ENCODE measurements around the gene ZNF2. TPM values are rescaled to one million over a fixed set of nuclear protein-coding genes. Genes with fewer than 3 reads are reported as not detected.
A peak's percentile ranks its signal among the peaks of the same experiment; 100 is the strongest.

Gene ZNF2
- total and polyA plus RNA-seq, 2 experiments from 2014 or later: 2.2 to 4.5 TPM

DNA sequence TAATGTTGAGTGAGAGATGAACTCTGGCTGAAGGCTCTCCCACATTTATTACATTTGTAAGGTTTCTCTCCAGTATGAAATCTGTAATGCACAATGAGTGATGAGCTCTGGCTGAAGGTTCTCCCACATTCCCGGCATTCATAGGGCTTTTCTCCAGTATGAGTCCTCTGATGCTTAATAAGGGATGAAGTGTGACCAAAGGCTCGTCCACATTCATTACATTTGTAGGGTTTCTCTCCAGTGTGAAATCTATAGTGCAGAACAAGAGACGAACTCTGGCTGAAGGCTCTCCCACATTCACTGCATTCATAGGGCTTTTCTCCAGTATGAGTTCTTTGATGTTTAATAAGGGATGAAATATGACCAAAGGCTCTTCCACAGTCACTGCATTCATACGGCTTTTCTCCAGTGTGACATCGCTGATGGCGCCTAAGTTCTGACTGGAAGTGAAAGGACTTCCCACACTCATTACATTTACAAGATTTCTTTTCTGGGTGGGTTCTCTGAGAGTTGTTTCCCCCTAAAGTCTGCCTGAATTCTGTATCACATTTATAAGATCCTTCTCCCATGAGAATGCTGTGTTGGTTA, 16.1 kb upstream of the ZNF2 start:
- WGBS (ENCODE audit: low lambda C conversion rate, missing lambda C conversion rate): over 99% methylated on average over 6 of the region's 6 CpGs
- TF ChIP-seq EZH2 (IDR thresholded peaks at IDR 0.05; ENCODE audit: borderline replicate concordance) (no peak), EZH2phosphoT487 (IDR thresholded peaks at IDR 0.05; ENCODE audit: low read depth, severe bottlenecking, unreplicated experiment) (no peak)
- TF ChIP-seq, protein P1, sequence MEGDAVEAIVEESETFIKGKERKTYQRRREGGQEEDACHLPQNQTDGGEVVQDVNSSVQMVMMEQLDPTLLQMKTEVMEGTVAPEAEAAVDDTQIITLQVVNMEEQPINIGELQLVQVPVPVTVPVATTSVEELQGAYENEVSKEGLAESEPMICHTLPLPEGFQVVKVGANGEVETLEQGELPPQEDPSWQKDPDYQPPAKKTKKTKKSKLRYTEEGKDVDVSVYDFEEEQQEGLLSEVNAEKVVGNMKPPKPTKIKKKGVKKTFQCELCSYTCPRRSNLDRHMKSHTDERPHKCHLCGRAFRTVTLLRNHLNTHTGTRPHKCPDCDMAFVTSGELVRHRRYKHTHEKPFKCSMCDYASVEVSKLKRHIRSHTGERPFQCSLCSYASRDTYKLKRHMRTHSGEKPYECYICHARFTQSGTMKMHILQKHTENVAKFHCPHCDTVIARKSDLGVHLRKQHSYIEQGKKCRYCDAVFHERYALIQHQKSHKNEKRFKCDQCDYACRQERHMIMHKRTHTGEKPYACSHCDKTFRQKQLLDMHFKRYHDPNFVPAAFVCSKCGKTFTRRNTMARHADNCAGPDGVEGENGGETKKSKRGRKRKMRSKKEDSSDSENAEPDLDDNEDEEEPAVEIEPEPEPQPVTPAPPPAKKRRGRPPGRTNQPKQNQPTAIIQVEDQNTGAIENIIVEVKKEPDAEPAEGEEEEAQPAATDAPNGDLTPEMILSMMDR (IDR thresholded peaks at IDR 0.05; ENCODE audit: poor library complexity): no peak
- H3K27ac ChIP-seq: no peak overlapping the region
- H3K4me1 ChIP-seq (ENCODE audit: insufficient read depth): no peaks in the 10 kb centered on the region
- no peaks in the 10 kb centered on the region for H3K9me2 ChIP-seq (replicated peaks; ENCODE audit: insufficient read depth)
- H3K4me3 ChIP-seq: peak overlapping the region; percentile 3
- H3K79me2 ChIP-seq: no peaks in the 10 kb centered on the region
- no peak overlapping the region for H2AFZ ChIP-seq
- H3K27me3 ChIP-seq: no peaks in the 10 kb centered on the region
- H3K4me2 ChIP-seq: no peak overlapping the region
- peaks cover 86% of the 10 kb centered on the region for H3K9me3 ChIP-seq (ENCODE audit: low read depth)
- no peaks in the 10 kb centered on the region for H4K20me1 ChIP-seq (ENCODE audit: insufficient read depth, poor library complexity, severe bottlenecking)
- no peak for DNase-seq (ENCODE audit: low spot score)
- H3K36me3 ChIP-seq (replicated peaks; ENCODE audit: insufficient read depth, low read depth): peaks cover 36% of the 10 kb centered on the region

DNA sequence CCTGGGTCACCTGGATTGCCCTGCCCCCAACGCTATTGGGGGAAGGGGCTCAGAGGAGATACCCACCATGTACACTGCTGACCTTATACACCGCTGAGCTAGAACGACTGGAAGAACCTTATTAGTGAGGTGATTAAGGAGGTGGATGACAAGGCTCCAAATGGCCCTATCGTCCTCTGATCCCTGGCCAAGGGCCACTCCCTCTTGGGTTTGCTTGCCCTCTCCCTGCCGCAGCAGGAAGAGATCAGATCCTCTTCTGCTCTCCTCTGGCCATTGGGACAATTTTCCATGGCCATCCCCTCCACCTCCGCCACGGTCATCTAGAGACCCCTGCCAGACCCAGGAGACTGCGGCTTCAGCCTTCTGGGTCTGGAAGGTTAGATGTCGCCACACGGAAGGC, 7.2 kb upstream of the ZNF2 start:
- Histone ChIP-seq H2AFZ (peak overlapping the region; percentile 89), H4K20me1 (ENCODE audit: insufficient read depth, poor library complexity, severe bottlenecking) (no peaks in the 10 kb centered on the region), H3K36me3 (replicated peaks; ENCODE audit: insufficient read depth, low read depth) (peaks cover 6% of the 10 kb centered on the region), H3K27ac (peak overlapping the region; percentile 74), H3K4me2 (peak overlapping the region; percentile 99), H3K27me3 (no peaks in the 10 kb centered on the region), H3K79me2 (peaks cover 14% of the 10 kb centered on the region), H3K9me3 (ENCODE audit: low read depth) (peaks cover 12% of the 10 kb centered on the region), H3K9me2 (replicated peaks; ENCODE audit: insufficient read depth) (no peaks in the 10 kb centered on the region), H3K4me3 (peak overlapping the region; percentile 55), H3K4me1 (ENCODE audit: insufficient read depth) (peaks cover 5% of the 10 kb centered on the region)
- no peak for DNase-seq (ENCODE audit: low spot score)
- TF ChIP-seq EZH2 (IDR thresholded peaks at IDR 0.05; ENCODE audit: borderline replicate concordance) (no peak), EZH2phosphoT487 (IDR thresholded peaks at IDR 0.05; ENCODE audit: low read depth, severe bottlenecking, unreplicated experiment) (no peak)
- TF ChIP-seq, protein P1 (IDR thresholded peaks at IDR 0.05; ENCODE audit: poor library complexity): no peak
- WGBS (ENCODE audit: low lambda C conversion rate, missing lambda C conversion rate): 73% methylated on average over 10 of the region's 10 CpGs

GRCh38 chr2:95158891-95159619, 6.6 kb upstream of the ZNF2 start:
- Histone ChIP-seq H3K27me3 (no peaks in the 10 kb centered on the region), H3K4me2 (peak overlapping the region; percentile 99), H3K79me2 (peaks cover 20% of the 10 kb centered on the region), H3K9me2 (replicated peaks; ENCODE audit: insufficient read depth) (no peaks in the 10 kb centered on the region), H3K36me3 (replicated peaks; ENCODE audit: insufficient read depth, low read depth) (peaks cover 6% of the 10 kb centered on the region), H3K27ac (peak overlapping the region; percentile 74), H3K4me1 (ENCODE audit: insufficient read depth) (peaks cover 6% of the 10 kb centered on the region), H2AFZ (peak overlapping the region; percentile 89), H3K4me3 (peak overlapping the region; percentile 55), H4K20me1 (ENCODE audit: insufficient read depth, poor library complexity, severe bottlenecking) (no peaks in the 10 kb centered on the region), H3K9me3 (ENCODE audit: low read depth) (peaks cover 6% of the 10 kb centered on the region)
- DNase-seq (ENCODE audit: low spot score): peak; percentile 62
- TF ChIP-seq, protein P1 (IDR thresholded peaks at IDR 0.05; ENCODE audit: poor library complexity): no peak
- TF ChIP-seq EZH2 (IDR thresholded peaks at IDR 0.05; ENCODE audit: borderline replicate concordance) (no peak), EZH2phosphoT487 (IDR thresholded peaks at IDR 0.05; ENCODE audit: low read depth, severe bottlenecking, unreplicated experiment) (no peak)
- 14% methylated on average over 16 of the region's 58 CpGs for WGBS (ENCODE audit: low lambda C conversion rate, missing lambda C conversion rate)
